AML-193 (cell line): Measurements from ENCODE around the gene GPATCH8.

ENCODE experiments used
- DNase-seq, 2 experiments: peaks; one replicate each; lab custom pipeline; 2025; lab: John Stamatoyannopoulos, UW

GPATCH8 gene

GRCh38 chr17:44354582-44355561, 148.3 kb downstream of the GPATCH8 start:
- no peak for DNase-seq

GRCh38 chr17:44353672-44354331, 149.4 kb downstream of the GPATCH8 start:
- no peak for DNase-seq

GRCh38 chr17:44352828-44353671, 150.2 kb downstream of the GPATCH8 start:
- no peak for DNase-seq

GRCh38 chr17:44351961-44352827, 151.0 kb downstream of the GPATCH8 start:
- DNase-seq, result no peak

DNA sequence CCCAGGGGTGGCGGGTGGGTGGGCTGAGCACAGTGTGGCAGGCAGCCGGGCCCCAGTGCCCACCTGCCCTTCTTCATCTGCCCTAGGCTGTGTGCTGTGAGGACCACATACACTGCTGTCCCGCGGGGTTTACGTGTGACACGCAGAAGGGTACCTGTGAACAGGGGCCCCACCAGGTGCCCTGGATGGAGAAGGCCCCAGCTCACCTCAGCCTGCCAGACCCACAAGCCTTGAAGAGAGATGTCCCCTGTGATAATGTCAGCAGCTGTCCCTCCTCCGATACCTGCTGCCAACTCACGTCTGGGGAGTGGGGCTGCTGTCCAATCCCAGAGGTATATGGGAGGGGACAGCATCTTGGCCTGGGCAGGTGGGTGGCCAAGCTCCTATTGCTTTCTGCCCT, 151.7 kb downstream of the GPATCH8 start:
- no peak for DNase-seq

DNA sequence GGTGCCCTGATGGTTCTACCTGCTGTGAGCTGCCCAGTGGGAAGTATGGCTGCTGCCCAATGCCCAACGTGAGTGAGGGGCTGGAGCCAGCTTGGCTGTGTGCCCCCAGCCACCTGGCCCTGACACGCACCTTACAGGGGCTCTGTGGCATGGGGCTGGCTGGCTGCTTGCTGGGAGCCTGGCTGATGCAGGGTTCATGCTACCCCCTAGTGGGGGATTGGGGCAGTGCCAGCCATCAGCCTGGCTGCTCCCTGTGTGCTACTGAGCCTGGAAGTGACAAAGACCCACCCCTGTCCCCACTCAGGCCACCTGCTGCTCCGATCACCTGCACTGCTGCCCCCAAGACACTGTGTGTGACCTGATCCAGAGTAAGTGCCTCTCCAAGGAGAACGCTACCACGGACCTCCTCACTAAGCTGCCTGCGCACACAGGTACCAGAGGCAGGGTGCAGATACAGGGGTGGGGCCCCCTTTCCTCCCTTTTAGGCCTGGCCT, 152.4 kb downstream of the GPATCH8 start:
- DNase-seq, result peak; percentile 65 to 73

DNA sequence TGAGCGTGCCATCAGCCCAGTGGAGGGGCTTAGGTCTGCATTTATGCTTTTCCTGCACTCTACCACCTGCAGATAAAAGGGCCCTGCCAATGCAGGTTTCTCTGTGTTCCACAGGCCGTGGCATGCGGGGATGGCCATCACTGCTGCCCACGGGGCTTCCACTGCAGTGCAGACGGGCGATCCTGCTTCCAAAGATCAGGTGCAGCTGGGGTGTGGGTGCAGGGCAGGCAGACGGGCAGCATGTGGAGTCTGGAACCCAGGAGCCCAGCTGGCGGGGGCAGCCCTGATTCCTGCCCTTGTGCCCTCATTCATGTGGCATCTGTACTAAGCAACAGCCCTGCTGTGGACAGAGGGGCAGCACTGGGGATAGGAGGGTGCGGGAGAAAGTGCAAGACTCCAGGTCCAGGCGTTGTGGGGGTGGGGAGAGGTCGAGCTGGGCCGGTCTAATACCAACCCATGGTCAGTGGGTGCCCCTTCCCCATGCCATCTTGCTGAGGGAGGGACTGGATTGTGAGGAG, 153.6 kb downstream of the GPATCH8 start:
- DNase-seq, result no peak

GRCh38 chr17:44348988-44349364, 154.2 kb downstream of the GPATCH8 start:
- no peak for DNase-seq

- DNase-seq, result peak; percentile 87 to 89
Measured at GRCh38 chr17:44348234-44348987, 154.8 kb downstream of the GPATCH8 start.
